NCI-H2171 treated with DMSO at 0.1 percent for 48 hours (cell line): ENCODE measurements around the gene G3BP2.
A peak's percentile ranks its signal among the peaks of the same experiment; 100 is the strongest.
"Not testable (repeated sequence)": the region's sequence is repeated elsewhere in the genome, so short reads cannot be mapped to it uniquely, and the experiment has no call there.

Experiments
- DNase-seq: peaks from one replicate; lab custom pipeline; 2025; lab: John Stamatoyannopoulos, UW

G3BP2 gene

DNA sequence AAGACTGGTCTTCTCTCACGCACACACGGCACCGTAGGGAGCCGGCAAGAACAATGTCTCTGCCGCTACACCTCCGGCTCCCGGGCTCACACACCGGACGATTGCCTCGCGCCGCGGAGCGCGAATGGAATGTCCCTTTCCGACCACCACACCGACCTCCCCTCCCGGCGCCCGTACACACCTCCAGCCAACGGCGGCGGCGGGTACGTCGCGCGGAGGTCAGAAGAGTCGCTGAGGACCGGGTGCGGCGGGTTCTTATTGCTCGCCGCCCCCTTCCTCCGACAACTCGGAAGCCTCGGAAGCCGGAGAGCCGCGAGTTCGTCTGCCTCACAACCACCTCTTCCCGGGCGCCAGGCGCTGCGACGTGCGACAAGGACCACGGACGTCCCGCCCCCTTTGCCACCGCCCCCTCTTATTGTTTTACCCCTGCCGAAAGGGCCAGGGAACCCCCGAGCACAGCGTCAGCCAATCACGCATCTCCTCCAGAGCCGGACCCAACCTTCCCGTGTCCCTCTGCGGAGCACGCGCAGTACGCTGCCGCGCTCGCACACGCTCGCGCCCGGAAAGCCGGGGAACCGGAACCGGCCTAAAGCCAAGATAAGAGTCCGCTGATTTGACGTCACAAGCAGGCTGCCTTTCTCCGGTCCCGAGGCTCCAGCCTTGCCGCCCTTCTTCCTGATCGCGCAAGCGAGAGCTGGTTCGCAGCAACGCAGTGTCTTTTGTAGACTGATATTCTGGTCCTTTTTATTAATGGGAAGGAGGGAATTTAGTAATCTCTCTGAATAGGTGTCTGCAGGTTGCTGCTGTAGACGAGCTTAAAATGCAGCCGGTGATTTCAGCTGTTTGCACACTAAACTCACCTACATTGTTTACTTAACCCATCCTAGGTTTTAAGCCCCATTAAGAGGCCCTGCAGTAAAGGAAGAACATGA, at the start of gene G3BP2:
G3BP2 (minus strand) TSS at position 385 of the 932 bp plus-strand sequence. CDS start 11,386 bp downstream, outside the sequence.
- DNase-seq, result peak; percentile 91

DNA sequence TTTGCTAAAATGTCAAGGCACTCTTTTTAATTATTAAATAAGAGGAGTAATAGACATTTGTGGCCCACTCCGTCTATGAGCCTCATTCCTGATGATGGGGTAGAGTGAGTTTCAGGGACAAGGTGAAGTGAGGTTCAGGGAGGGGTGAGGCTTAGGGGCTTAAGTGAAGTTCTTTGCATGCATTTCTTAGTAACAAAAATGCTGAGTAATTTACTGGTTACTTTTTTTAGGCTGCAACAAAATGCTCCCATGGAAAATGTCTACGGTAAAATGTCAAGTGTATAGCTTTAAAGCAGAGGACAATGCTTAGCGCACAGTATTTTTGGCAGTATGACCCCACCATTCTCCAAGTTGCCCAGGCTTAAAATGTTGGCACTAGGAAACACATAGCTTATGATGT, 49.2 kb upstream of the G3BP2 start:
- DNase-seq, result no peak

- no peak for DNase-seq
Observed at GRCh38 chr4:75718529-75718928, 45.3 kb upstream of the G3BP2 start.

- DNase-seq, result no peak
Observed at GRCh38 chr4:75717408-75717807, 44.2 kb upstream of the G3BP2 start.

GRCh38 chr4:75716054-75716453, 42.8 kb upstream of the G3BP2 start:
- DNase-seq, result not testable (repeated sequence)

- no peak for DNase-seq
Observed at GRCh38 chr4:75715105-75715799, 42.0 kb upstream of the G3BP2 start.

DNA sequence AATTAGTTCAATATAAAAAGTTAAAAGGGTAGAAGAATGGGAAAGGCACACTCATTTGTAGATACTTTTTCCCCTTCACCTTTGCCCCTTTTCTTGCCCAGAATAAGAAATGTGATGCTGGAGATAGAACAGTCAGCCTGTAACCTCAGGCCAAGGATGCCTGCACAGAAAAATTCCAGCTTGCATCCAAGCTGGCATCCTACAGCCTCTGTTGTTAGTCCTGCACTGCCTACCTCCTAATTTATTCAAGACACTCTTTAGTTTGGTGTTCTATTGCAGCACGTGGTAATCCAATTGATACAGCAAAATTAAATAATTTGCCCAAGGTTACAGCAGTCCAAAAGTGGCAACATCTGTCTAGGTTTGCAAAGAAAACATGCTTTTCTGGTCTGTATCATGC, 41.5 kb upstream of the G3BP2 start:
- no peak for DNase-seq

- no peak for DNase-seq
Observed at GRCh38 chr4:75714011-75714410, 40.8 kb upstream of the G3BP2 start.

DNA sequence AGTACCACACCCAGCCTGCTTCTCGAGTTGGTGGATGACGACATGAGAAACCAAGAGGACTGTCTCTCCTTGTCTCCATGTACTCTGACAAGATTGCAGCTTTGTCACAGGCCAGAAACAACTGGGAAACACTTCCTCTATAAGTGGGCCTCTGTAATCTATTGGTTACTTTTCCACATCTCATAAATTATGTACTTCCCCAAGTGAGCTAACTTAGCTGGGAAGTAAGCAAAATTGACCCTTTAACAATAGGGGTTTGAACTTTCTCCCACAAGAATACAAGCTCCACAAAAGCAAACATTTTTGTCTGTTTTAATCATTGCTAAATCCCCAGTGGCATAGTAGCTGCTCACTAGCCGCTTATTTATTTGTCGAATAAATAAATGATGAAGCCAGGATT, 37.0 kb upstream of the G3BP2 start:
- DNase-seq, result no peak

DNA sequence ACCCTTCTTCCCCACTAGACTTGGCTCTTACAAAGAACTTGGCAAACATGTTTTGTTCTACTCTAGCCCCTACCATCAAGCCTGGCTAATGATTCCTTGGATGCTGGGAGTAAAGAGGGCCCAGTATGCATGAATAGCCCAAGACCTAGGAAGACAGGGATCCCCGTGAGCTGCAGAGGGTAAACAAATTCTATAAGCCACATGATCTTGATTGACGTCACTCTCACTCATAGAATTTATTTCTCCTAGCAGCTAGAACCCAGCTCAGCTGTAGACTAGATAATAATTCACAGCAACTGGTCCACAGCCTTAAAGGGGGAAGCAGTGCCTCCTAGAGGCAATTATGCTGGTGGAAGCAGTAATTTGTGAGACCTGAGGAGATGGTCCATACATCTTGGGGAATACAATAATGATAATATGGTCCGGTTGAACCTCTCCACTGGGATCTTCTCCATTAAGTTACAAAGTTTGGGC, 35.0 kb upstream of the G3BP2 start:
- no peak for DNase-seq

DNA sequence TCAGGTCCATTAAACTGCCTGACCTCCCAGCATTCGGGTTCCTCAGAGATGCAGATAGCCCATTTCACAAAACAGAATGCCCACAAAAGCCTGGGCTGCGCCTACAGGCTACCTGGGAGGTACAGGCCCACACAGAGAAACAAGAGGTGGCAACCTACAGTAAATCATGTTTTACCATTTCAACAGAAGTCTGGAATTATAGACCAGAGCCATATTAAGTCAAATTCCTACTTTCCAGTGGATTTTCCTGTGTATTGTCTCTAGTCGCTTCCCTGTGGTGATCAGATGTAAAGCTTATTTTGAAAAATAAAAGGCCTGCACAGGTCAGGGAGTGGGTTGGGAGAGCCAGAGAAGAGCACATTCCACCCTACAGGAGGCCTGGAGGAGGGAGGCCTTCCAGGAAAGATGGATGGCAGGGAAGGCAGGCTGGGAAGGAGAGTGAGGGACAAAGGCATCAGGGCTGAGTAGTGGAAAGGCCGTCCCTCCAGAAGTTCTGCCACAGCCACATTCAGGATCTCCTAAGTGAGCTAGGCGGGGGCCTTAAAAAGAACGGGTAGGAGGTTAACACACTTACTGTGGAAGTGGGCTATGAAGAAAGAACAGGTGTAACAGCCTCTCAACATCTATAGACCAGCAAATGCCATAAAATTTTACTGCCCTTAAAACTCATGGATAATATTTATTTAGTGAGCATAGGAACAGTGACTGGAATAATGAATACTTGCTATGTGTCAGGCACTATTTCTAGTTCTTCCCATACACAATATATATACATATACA, 32.2 kb upstream of the G3BP2 start:
- DNase-seq, result no peak

DNA sequence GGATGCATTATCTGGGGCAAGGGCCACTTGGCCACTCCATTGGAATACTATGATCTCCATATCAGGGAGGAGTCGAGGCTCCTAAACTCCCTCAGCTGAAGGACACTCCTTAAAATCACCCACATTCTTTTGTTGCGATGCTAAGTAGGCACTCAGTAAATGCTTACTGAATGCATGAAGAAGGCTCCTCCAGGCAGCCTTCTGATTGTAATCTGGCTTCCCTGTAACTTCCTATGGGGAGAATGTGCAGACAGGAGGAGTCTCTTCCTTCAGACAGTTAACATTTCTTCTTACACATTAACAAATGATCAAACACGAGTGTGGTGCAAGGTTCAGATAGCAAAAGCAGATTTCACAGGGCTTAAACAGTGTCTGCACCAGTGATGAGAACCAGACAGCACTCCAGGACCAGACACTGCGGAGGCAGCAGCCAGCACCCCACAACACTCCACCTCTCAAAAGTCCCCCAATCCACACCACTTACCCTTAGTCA, 29.8 kb upstream of the G3BP2 start:
- DNase-seq, result no peak

DNA sequence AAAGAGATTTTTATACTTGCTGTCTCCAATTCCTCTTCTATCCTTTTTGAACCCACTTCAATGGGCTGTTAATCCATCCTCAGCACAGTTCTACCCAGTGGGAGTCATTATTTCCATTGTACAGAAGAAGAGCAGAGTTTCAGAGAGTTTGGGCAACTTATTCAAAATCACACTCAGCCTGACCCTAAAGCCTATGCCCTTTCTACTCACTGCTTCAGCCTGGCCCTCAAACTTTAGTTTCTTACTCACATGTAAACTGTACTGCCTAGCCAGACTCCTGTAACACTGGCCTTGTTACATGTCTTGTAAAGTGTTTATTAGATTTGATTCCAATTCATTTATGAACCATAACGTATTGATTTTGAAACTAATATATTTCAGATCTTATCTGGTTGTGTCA, 26.1 kb upstream of the G3BP2 start:
- DNase-seq, result no peak

DNA sequence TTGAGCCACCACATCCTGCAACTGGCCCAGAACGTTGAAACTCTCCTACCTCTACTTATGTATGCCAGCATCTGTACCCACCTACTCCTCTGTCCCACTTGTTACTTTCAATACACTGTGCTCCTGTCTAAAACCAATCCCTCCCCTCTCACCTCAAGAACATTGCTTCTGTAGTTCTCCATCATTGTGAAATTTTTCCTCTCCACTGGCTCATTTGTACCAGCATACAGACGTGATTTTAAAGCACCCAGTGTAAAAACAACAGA, 25.7 kb upstream of the G3BP2 start:
- DNase-seq, result no peak

DNA sequence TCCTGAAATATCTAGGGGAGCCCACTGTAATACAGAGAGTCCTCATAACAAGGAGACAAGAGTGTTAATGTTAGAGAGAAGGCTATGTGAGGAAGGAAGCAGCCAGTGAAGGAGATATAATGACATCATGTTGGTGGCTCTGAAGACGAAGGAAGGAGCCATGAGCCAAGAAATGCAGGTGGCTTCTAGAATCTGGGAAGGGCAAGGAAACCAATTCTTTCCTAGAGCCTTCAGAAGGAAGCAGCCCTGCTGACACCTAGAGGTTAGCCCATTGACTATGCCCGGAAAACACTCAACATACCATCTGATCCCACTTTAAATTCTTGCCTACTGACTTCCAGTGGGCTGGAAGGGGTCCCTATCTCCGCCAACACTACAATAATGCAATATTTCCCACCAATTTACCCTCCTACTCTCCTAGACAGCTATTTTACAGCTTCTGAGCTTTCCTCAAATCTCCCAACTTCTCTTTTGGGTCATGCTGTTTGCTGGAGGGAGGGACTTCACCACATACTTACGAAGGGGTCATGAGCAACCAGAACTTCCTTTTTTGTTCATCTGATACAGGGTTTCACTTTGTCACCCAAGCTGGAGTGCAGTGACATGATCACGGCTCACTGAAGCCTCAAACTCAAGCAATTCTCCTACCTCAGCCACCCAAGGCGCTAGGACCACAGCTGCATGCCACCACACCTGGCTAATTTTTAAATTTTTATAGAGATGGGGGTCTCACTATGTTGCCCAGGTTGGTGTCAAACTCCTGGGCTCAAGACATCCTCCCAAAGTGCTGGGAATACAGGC, 25.2 kb upstream of the G3BP2 start:
- DNase-seq, result no peak

DNA sequence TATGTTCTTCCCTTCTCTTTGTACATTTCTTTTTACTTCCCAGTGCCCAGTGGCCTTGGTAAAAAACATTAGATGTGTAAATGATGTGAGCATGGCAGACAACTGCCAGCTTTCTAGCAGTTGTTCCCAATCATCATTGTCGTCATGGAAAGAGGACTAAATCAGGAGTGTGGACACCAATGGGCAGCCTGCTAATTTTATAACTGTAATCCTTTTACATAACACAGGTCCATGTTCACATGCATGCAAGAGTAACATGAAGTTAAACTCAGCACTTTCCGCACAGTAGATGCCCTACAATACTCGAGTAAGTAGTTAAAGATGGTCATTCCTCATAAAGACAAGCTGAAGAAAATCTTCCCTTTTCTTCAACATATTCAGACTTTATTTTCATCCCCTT, 23.4 kb upstream of the G3BP2 start:
- DNase-seq, result no peak

DNA sequence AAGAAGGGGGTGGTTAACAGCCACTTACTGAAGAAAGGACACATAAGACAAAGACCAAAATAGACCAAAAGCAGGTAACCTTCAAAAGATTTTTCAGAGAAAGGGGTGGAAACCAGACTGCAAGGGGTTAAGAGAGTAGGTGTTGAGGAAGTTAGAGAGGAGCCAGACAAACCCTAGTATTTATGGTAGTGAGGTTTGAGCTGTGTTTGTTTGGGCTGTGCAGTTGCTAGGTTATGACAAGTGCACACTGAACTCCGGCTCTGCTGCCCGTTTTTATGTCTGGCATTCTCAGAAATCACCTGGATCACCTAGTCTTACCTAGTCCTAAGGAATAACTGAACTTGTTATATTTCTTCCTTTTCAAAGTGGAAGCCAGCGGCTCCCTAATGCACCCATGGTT, 22.9 kb upstream of the G3BP2 start:
- DNase-seq, result no peak

GRCh38 chr4:75692066-75692465, 18.9 kb upstream of the G3BP2 start:
- not testable (repeated sequence) for DNase-seq

GRCh38 chr4:75687125-75687524, 13.9 kb upstream of the G3BP2 start:
- DNase-seq, result not testable (repeated sequence)

DNA sequence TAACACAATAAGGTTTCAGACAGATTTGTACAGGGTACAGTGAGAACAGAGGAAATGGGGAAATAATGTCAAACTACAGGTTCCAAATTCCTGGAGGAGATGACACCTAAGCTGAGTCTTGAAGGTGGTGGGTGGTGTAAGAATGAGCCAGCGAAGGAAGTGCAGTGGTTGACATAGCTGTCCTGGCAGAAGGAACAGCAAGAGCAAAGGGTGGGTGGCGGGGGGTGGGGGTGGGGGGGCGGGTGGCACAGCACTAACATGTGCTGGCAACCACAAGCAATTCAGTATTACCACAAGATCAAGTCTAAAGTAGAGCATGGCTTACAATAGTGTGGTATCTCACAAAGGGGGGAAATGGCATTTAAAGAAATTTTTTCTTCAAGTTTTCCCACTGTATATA, 13.1 kb upstream of the G3BP2 start:
- DNase-seq, result no peak

- DNase-seq, result no peak
Observed at GRCh38 chr4:75685546-75686189, 12.5 kb upstream of the G3BP2 start.
